Hematopoietic multipotent progenitor cell treated with erythropoietin and hydrocortisone succinate and interleukin-3 and kit ligand, for 17 days (in vitro differentiated cells): Measurements from ENCODE around the gene ESYT2.

Source experiments
- DNase-seq: peaks from one replicate; pipeline ENCODE4 v3.0.0-alpha.2; 2015; ENCODE audit warnings: low spot score

ESYT2 gene

DNA sequence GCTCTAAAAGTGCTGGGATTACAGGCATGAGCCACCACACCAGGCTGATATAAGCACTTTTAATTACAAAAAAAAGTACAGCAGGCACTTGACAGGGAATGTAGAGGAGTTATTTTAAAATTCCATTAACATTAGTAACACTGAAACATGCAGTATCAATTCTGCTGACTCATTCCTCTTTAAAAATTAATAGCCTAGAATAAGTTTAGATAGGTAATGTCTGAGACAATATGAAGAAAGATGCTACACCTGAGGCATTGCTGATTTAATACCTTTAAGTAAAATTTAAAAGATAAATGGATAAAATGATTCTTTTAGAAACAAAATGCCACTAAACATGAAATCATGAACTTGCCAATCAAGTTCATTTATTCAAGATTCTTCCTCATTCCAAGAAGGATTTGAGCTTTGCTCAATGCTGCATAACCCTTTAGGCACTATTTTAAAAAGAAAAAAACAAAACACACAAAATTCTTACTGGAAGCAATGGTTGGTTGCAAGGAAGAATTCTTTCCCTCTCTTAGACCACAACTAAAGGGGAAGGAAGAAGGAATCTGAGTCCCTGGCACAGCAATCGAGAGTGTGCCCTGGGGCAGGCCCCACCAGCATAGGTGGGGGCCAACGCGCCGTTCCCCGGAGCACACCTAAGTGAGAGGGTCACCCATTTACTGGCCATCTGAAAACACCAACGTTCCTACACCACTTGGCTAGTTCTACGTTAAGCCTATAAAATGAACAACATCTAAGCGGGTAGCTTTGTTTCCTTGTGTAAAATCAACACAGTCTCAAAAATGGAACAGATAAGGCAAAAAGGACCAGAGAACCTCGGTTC is 26.6 kb downstream of the ESYT2 start:
- DNase-seq = no peak

DNA sequence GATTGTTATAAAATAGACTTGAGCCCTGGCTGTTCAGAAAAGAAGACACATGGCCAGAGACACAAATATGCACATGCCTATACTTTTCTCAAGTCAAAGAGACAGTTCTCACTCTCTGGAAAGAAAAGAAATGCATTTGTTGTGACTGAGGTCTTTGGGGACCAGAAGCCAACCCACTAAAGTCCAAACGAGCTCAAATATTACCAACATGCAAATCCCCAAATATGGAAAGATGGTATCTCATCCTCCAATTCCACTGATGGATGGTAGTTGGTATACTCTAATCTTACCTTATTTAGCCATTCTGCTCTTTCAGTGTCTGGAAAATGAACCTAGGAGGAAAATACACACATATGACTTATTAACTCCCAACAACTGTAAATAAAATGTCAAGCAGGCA is 30.6 kb downstream of the ESYT2 start:
- no peak for DNase-seq

DNA sequence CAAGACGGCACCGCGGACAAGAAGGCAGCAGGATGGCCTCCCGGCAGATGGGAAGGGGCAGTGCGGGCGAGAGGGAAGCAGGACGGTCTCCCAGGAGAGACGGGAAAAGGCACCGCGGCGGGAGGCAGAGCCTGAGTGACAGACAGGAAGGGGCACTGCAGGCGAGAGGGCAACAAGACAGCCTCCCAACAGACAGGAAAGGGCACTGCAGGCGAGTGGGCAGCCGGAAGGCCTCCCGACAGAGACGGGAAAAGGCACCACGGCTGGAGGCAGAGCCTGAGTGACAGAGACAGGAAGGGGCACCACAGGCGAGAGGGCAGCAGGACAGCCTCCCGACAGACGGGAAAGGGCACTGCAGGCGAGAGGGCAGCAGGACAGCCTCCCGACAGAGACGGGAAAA is 32.6 kb downstream of the ESYT2 start:
- DNase-seq = no peak

DNA sequence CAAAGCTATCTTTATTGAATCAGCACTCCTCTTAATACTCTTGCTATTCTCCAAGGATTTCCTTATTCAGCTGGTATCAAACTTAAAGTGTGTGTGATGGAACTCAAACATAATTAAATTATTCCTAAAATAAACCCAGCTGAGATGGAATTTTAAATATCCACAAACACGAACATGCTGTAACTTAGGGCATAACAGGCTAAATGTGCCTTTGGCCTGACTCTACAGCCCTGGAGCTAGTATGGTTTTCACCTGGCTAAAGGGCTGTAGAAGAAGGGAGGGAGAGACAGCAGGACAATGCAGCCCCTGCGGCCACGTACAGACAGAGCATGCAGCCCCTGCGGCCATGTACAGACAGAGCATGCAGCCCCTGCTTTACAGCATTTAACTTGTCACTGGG is 34.0 kb downstream of the ESYT2 start:
- no peak for DNase-seq

DNA sequence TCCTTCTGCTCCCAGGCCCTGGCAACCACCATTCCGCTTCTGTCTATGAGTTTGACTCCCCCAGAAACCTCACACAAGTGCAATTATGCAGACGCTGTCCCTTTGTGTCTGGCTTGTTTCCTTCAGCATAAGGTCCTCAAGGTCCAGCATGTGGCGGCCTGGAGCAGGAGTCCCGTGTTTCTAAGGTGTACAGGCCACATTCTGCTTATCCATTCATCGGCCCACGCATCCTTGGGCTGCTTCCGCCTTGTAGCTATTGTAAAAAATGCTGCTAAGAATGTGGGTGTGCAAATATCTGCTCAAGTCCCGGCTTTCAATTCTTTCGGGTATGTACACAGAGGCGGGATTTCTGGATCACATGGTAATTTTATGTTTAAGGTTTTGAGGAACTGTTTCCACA is 38.2 kb downstream of the ESYT2 start:
- DNase-seq = no peak

DNA sequence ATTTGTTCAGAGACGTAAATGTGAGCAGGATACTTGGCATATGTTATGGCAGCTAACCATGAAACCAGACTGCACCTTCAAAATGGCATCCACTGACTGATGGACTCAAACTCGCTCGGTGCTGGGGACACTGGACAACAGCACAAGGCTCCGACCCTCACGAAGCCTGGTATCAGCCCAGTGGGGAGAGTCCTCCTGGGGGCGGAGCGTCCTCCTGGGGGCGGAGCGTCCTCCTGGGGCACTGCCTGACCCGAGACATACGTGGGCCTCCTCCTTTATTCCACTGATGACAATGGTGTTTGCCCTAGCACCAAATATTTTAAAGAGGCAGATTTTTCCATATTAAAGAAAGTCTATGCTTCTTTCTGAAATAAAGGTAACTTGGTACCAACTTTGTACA is 39.5 kb downstream of the ESYT2 start:
- no peak for DNase-seq

DNA sequence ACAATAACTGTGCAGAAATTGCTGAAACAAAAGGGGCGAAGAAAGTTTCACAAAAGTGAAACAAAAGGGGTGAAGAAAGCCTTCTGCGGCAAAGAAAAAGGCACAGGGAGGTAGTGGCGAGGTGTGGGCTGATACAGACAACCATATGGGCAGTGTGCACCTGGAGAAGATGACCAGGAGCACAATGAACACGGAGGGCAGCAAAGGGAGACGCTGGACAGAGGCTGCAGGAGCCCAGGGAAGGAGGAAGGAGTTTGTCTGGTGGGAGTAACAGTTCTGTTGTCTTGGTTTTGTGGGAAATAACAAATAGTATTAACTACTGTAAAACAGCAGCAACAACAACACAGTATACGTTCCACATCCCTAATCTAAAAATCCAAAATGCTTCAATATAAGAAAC is 42.4 kb downstream of the ESYT2 start:
- no peak for DNase-seq

DNA sequence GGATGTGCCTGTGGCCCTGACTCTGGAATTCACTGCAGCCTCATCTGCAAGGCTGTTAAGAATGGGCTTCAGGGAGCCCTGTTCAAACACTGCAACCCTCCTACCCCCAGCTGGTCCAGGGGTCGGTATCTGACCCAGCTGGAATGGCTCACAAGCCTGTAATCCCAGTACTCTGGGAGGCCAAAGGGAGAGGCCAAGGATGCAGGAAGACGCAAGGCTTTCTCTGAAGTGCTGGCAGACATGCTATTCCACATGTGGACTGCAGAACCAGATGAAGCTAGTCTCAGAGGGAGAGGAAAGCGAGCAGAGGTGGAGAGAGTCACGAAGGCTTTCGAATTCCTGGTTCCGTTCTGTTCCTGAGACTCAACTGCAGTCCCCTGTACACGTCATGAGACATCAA is 45.0 kb downstream of the ESYT2 start:
- DNase-seq = no peak

DNA sequence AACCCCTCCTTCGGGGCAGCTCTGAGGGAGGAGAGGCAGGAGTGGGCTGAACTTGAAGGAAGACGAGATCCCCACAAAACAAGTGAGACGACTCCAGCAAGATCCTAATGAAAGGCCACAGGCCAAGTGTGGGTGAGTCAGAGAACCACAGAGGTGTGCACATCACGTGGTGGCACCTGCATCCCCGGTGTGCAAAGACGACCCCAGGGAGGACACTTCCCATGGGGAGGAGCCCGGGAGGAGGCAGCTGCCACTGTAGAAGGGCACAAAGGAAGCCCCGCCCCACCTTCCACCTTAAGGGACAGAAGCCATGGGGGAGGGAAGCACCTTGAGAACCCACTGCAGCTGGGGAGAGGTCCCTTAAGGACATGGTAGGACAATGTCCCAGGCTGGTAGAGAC is 45.7 kb downstream of the ESYT2 start:
- no peak for DNase-seq

DNA sequence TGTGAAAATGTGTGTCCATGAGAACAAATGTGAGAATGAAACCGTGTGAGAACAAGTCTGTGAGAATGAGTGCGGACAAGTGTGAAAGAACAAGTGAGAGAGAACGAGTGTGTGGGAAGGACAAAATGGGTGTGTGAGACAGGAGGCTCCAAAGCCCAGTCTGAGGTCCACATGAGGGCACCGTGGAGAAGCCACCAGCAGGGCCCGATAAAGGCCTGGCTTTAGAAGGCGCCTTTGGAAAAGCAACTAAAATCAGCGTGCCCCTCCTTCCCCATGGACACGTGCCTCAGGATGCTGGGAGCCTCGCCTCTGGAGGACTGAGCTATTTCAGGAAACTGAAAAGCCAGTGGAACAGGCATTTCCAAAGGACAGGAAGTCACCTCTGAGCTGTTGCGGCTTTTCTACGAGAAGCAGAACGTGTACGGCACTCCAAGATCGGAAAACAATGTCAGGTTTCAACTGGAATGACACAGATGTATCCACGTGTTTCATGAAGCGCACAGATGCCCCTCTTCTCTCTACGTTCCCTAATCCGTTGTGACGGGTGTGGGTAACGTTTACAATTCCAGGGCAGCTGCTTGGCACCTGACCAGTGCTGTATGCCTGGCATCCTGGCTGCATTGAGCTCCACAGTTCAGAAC is 46.4 kb downstream of the ESYT2 start:
- no peak for DNase-seq

DNA sequence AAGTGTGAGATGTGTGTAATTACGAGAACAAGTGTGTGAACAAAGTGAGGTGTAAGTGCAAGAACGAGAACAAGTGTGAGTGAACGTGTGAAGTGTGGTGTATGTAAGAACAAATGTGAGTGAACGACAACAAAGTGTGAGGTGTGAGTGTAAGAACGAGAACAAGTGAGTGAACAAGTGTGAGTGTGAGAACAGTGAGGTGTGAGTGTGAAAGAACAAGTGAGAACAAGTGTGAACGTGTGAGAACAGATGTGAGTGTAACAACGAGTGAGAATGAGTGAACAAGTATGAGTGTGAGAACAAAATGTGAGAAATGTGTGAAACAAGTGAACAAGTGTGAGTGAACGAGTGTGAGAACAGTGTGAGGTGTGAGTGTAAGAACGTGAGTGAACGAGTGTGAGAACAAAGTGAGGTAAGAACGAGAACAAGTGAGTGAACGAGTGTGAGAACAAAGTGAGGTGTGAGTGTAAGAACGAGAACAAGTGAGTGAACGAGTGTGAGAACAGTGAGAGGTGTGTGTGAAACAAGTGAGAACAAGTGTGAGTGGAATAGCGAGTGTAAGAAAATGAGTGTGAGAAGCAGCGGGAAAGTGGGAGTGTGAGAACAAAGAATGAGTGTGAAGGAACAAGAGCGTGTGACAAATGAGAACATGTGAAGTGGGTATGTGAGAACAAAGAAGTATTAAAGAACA is 47.2 kb downstream of the ESYT2 start:
- no peak for DNase-seq

DNA sequence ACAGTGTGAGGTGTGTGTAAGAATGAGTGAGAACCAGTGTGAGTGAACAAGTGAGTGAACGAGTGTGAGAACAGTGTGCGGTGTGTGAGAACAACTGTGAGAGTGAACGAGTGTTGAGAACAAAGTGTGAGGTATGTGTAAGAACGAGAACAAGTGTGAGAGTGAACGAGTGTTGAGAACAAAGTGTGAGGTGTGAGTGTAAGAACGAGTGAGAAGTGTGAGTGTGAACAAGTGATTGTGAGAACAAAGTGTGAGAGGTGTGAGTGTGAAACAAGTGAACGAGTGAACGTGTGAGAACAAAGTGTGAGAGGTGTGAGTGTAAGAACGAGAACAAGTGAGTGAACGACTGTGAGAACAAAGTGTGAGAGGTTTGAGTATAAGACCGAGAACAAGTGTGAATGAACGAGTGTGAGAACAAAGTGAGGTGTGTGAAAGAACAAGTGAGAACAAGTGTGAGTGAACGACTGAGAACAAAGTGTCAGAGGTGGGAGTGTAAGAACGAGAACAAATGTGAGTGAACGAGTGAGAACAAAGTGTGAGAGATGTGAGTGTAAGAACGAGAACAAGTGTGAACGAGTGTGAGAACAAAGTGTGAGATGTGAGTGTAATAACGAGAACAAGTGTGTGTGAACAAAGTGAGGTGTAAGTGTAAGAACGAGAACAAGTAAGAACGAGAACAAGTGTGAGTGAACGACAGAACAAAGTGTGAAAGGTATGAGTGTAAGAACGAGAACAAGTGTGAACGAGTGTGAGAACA is 47.9 kb downstream of the ESYT2 start:
- DNase-seq = no peak

DNA sequence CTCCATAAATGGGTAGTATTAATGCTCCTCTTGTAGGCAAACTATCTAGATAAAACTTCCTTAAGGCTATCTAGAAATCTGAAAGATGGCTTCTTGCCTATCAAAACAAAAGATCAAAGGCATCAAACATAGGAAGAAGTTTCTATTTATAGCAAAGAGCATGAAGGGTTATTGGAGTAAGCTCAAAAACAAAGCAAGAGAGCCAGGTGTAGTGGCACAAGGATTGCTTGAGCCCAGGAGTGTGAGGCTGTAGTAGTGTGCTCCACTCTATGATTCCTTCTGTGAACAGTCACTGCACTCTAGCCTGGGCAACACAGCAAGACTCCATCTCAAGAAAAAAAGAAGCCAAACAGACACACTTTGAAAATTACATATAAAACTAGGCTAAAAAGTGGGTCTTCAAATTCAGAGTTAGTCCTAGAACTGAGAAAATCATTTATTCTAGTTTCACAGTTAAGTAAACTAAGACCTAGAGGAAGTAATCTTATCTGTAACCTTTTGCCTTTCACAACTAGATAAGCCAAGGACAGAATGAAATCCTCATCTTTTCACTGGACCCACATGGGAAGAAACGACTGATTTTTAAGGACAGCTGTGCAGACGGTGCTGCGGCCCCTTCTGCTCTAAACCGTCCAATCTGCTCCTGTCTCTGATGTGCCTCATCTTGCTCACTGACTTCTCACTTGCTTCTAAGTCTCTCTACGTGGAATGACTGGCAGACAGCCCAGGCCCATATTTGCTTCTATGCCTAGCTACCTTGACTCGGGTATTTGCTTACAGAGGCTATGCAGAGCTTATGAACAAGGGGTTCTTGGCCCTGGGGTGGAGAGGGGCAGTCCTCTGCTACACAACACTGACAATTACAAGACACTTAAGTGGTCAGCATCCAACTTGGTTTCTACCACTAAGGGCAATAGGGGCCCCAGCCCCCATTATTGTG is 50.0 kb downstream of the ESYT2 start:
- DNase-seq = no peak

DNA sequence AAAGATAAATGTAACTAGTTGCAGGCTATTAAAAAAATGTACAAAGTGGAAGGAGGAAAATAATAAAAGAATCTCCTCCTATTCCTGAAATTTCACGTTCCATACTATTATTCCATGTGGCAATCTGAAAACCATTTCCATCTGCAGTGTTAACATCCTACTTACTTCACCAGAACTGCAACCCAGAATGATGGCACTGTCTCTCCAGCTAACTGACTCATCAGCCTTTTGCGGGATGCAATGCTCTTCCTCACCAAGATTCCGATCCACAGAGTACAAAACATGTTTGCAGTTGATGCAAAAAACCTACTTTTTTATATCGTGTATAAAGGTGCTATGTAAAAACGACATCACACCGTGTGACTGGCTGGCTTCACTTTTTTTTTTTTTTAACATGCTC is 50.8 kb downstream of the ESYT2 start:
- DNase-seq = no peak

DNA sequence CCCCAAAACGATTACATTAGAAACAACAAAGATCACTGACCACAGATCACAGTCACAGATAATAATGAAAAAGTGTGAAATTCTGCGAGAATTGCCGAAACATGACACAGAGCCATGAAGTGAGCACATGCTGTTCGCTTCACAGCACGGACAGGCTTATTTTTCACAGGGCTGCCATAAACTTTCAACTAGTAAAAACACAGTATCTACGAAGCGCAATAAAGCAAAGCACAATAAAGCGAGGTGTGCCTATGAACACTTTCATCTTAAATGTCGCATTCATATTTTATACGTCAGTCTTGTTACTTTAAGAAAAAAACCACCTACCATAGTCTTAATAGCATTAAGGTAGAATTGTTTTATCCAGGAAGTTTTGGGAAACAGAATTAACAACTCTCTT is 51.5 kb downstream of the ESYT2 start:
- DNase-seq = no peak

DNA sequence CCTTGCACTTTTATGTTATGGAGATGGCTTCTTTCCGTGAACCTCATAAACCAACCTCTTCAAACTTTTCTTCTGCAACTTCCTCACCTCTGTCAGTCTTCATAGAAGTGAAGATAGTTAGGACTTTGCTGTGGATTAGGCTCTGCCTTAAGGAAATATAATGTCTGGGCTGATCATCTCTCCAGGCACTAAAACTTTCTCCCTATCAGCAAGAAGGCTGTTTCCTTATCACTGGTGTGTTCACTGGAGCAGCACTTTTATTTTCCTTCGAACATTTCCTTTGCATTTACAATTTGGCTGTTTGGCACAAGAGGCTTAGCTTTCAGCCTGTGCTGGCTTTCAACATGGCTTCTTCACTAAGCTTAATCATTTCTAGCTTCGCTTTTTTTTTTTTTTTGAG is 52.8 kb downstream of the ESYT2 start:
- no peak for DNase-seq

DNA sequence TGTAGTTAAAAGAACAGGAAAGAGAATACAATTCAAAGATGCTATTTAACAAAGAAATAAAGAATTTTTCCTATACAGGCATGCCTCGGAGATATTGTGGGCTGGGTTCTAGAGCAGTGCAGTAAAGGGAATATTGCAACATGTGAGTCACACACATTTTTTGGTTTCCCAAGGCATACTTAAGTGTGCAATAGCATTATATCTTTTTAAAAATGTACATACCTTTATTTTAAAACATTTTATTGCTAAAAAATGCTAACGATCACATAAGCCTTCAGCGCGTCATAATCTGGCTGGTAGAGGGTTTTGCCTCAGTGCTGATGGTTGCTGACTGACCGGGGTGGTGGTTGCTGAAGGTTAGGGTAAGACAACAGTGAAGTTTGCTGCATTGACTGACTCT is 54.4 kb downstream of the ESYT2 start:
- no peak for DNase-seq

DNA sequence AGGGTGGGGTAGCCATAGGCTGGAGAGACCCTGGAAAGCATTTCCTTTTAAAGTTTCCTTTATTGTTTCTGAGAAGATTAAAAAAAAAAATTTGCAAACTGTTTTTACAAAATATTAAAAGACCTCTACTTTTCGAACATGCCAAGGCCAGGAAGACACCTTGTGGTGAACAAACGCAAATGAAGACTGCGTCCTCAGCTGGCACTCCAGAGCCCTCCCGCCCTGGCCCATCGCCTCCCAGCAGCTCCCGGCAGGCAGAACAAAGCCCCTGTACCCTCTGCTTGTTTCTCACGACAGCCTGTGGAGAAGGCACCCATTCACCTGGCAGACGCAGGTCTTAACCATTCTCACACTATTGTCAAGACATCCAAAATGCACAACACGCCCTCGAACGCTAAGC is 56.4 kb downstream of the ESYT2 start:
- no peak for DNase-seq

DNA sequence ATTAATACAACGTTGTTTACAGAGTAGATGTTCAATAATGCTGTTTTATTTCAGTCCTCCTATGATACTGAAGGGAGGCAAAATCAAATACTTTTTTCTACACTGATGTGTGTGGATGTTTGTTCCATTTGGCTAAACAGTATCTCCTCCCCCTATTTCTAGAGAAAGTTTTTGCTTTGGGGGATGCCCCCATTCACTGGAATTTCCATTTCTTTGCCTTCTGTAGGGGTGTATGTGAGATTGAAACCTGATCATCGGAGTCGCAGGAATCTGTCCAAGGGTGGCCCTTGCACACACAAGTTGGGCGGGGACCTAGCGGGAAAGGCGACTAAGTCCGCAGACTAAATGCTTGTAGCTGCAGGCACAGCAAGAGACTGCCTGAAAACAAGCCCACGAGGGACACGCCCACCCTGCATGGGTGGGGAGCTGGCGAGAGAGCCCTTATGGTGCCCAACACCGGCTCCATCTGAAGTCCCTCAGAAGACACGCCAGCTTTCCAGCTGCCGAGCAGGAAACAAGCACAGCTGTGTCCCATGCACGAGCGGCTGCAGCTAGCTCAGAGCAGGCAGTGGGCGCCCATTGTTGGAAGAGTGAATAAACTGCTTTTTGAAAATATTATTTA is 58.0 kb downstream of the ESYT2 start:
- no peak for DNase-seq

DNA sequence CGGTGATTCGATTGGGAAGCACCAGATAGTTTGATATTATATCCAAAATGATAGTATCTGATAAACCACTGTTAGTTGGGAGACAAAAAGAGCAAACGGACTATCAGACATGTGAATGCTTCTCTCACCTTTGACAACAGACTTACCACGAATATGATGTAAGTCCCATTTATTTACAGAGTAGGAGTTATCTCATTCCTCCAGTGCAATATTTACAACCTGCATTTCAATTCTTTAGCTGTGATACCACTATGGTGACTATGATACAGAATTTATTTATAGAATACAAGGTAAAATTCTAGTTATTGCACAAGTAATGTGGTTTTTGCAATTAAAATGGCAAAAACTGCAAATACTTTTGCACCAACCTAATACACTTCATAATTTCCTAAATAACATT is 61.6 kb downstream of the ESYT2 start:
- no peak for DNase-seq
